Activated CD4-positive, alpha-beta T cell treated with anti-CD3 and anti-CD28 coated beads, Interleukin-2, amount 50 U/mL, for 48 hours (primary cell): ENCODE data around the gene CYP2A7.
"Not testable (repeated sequence)": the region's sequence is repeated elsewhere in the genome, so short reads cannot be mapped to it uniquely, and the experiment has no call there.

Experiments
- DNase-seq, 2 experiments: peaks; one replicate each; pipeline ENCODE4 v3.0.0-alpha.2; 2020

The CYP2A7 gene

GRCh38 chr19:40896843-40897789, 15.1 kb upstream of the CYP2A7 start:
- DNase-seq: not testable (repeated sequence)

GRCh38 chr19:40896418-40896796, 14.4 kb upstream of the CYP2A7 start:
- DNase-seq: no peak

GRCh38 chr19:40893112-40893511, 11.1 kb upstream of the CYP2A7 start:
- DNase-seq: no peak

- DNase-seq: no peak
These were observed 7.3 kb upstream of the CYP2A7 start for GRCh38 chr19:40889366-40889765.

GRCh38 chr19:40888191-40888590, 6.2 kb upstream of the CYP2A7 start:
- no peak for DNase-seq

GRCh38 chr19:40884187-40884931, 2.3 kb upstream of the CYP2A7 start:
- DNase-seq: not testable (repeated sequence)

GRCh38 chr19:40879349-40879748, 2.7 kb downstream of the CYP2A7 start:
- DNase-seq: not testable (repeated sequence)

- peak; percentile 98 to 99 for DNase-seq
These were observed 6.5 kb downstream of the CYP2A7 start for GRCh38 chr19:40875526-40875951.

- DNase-seq: not testable (repeated sequence)
These were observed 7.2 kb downstream of the CYP2A7 start for GRCh38 chr19:40874874-40875273.

GRCh38 chr19:40873873-40874272, 8.2 kb downstream of the CYP2A7 start:
- not testable (repeated sequence) for DNase-seq

- DNase-seq: no peak
These were observed 9.8 kb downstream of the CYP2A7 start for GRCh38 chr19:40872209-40872608.

- no peak for DNase-seq
These were observed 14.3 kb downstream of the CYP2A7 start for GRCh38 chr19:40867701-40868100.

- not testable (repeated sequence) for DNase-seq
These were observed 17.1 kb downstream of the CYP2A7 start for GRCh38 chr19:40864739-40865496.

GRCh38 chr19:40862785-40863184, 19.2 kb downstream of the CYP2A7 start:
- no peak for DNase-seq

- DNase-seq: no peak
These were observed 19.7 kb downstream of the CYP2A7 start for GRCh38 chr19:40862333-40862732.

- DNase-seq: no peak
These were observed 23.9 kb downstream of the CYP2A7 start for GRCh38 chr19:40858109-40858508.

- DNase-seq: not testable (repeated sequence)
These were observed 29.4 kb downstream of the CYP2A7 start for GRCh38 chr19:40852467-40853152.

- DNase-seq: not testable (repeated sequence)
These were observed 31.8 kb downstream of the CYP2A7 start, which contains the start of gene CYP2A6 for GRCh38 chr19:40850277-40850676. TSS of gene CYP2A6 (minus strand) at chr19:40850447. CDS start at chr19:40850426, 21 bp downstream.

GRCh38 chr19:40846722-40847121, 35.3 kb downstream of the CYP2A7 start:
- not testable (repeated sequence) for DNase-seq

GRCh38 chr19:40843653-40844052, 38.4 kb downstream of the CYP2A7 start:
- DNase-seq: peak; percentile 64 to 72

GRCh38 chr19:40842997-40843652, 38.9 kb downstream of the CYP2A7 start:
- DNase-seq: not testable (repeated sequence)

- DNase-seq: not testable (repeated sequence)
These were observed 40.0 kb downstream of the CYP2A7 start for GRCh38 chr19:40842012-40842411.
